AG08395 (cell line): ENCODE results near the gene ALOX5.
"Not testable (repeated sequence)": the region's sequence is repeated elsewhere in the genome, so short reads cannot be mapped to it uniquely, and the experiment has no call there.

ENCODE experiments used
- DNase-seq: peaks from one replicate; pipeline ENCODE4 v3.0.0; 2012; ENCODE audit warnings: mixed read lengths, low spot score

Gene ALOX5

GRCh38 chr10:45468079-45468478 is 94.1 kb downstream of the ALOX5 start:
- no peak for DNase-seq

DNA sequence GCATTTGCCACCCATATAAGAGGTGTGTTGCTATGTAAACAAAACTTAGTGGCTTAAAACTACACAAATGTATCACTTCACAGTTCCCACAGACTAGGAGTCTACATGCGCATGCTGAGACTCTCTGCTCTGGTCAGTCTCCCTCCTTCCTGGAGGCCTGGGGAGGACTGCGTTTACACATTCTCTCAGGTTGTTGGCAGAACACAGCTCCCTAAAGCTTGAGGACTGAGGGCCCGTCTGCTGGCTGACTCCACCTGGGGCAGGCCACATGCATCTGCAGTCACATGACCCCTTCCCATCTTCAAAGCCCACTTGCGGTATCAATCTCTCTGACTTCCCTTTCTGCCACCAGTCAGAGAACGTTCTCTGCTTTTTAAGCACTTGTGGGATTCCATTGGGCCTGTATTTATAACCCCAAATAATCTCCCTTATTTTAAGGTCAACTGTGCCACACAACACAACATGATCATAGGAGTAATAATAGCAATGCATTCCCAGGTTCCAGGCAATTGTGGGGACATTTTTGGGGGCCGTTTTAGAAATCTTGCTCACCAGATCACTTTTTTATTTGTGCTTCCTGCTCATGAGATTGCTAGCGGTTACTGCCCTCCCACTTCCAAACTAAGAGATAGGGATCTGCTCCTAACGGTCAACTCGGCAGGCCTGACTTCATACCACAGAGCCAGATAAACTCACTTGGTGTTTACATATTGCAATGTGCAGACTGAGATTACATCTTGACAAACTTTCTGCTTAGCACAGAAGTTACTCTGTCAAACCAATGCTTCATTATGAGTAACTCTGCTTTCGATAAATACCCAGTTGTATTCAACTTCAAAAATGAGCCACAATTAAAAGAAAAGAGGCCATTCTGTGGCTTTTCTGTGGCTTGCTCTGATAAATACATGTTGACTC is 96.3 kb downstream of the ALOX5 start:
- DNase-seq = no peak

DNA sequence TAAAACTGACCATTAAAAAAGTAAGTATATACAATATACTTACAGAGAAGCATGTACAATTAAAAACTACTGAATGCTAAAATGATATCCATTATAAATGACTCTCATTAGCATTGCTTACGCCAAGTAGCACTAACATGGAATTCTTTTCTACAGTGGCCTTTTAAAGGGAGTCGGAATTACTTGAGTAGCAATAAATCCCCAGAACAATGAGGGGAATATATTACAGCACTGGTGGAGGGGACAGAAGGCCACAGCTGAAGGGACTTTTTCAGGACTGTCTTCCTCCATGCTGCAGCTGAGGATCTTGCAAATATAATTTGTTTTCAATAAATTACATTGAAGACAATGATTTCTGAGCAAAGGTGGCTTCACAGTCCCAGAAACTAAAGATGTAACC is 97.0 kb downstream of the ALOX5 start:
- no peak for DNase-seq

DNA sequence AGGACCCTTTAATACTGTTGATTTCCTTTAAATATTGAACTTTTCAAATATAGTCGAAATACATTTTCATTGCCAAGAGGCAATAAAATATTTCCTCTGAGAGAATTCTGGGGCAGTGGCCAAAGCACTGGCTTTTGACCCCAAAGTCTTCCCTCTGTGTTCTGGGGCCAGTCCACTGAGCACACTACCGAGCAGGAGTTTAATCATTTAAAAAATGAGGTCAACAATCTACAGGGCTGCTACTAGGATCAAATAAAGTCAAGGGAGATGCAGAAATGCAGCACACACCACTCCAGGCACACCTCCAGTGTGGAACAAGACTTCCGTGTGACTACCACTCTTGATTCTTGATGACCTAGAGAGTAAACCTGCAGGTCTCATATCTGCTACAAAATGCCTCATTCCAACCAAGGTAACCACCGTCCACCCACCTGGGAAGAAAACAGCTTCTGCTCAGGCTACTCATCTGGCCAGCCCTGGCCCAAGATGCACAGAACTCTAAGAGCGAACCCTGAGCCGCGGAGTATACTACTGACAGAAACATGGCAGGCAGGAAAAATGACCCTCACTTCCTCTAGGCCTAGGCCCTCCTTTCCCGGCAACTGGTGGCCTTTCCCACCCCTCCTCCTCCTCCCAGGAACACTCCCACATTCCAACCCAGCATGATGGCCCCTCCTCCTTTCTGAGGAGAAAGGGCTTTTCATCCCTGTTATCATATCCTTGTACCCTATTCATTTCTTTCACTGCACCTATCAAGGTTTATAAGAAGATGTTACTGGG is 97.7 kb downstream of the ALOX5 start:
- DNase-seq = no peak

DNA sequence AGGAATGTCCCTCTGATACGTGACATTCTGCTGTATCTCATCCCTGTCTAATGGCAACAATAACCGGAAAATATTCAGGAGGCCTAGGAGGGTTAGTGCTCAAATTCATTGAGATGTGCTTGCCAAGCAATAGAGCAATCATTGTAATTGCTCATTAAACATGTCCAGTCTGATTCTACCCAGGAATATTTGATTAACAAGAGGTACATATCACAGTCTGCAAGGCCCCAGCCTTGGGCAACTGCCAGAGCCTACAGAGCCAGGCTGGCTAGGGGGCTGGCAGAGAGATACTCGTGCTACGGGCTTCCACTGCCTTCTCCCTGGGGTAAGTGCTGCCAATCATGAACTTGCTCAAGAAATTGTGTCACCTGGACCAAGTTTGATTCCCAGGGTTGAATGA is 99.1 kb downstream of the ALOX5 start:
- DNase-seq = no peak

DNA sequence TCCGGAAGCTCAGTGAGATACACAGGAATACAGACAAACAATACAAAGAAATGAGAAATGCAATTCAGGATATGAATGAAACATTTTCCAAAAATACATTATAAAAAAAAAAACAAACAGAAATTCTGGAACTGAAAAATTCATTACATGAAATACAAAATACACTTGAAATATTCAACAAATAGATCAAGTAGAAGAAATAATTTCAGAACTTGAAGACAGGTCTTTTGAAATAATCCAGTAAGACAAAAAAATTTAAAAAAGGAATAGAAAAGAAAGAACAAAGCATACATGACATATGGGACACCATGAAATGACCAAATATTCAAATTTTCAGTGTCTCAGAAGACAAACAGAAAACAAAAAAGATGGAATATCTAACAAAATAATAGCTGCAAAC is 102.5 kb downstream of the ALOX5 start:
- DNase-seq = no peak

GRCh38 chr10:45480294-45480693 is 106.3 kb downstream of the ALOX5 start:
- DNase-seq = no peak

DNA sequence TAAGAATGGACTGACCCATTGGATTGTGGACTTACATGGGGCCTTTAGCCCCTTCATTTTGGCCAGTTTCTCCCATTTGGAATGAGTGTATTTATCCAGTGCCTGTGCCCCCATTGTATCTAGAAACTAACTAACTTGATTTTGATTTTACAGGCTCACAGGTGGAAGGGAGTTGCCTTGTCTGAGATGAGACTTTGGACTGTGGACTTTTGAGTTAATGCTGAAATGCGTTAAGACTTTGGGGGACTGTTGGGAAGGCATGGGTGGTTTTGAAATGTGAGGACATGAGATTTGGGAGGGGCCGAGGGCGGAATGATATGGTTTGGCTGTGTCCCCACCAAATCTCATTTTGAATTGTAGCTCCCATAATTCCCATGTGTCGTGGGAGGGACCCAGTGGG is 107.1 kb downstream of the ALOX5 start:
- not testable (repeated sequence) for DNase-seq

DNA sequence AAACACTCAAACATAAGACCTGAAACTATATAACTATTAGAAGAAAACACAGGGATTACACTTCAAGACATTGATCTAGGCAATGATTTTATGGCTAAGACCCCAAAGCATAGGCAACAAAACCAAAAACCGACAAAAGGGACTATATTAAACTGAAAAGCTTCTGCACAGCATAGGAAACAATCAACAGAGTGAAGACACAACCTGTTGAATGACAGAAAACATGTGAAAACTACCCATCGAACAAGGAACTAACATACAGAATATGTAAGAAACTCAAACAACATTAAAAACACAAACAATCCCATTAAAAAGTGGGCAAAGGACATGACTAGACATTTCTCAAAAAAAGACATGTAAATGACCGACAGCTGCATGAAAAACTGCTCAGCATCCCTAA is 109.0 kb downstream of the ALOX5 start:
- no peak for DNase-seq

DNA sequence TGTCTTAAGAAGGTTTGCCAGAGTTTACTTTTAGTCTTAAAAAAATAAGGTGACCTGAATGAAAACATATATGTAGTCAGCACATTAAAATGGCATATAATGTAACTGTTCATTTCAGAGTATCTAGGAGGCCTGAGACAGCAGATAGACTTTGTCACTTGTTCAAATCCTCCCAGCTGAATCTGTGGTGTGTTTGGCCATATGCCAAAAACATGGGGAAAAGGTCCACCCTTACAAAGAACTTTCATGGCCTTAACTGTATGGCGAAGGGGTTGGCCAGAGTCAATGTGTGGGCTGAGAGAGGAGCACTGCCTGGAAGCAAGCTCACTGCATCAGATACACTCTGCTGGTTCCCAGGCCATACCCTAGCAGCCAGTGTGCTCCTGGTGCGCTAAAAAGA is 113.7 kb downstream of the ALOX5 start:
- DNase-seq = no peak

- no peak for DNase-seq
These were observed 114.3 kb downstream of the ALOX5 start for GRCh38 chr10:45488365-45488764.

DNA sequence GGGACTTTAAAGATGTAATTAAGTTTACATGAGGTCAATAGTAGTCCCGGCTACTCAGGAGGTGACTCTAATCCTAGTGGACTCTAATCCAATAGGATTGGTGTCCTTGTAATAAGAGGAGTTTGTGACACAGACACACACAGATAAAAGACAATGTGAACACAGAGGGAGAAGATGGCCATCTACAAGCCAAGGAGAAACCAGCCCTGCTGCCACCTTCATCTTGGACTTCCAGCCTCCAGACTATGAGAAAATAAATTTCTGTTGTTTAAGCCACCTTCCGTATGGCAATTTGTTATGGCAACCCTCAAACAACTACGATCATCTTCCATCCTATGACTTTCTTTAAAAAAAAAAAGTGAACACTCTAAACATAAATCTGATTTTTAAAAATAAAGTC is 116.3 kb downstream of the ALOX5 start:
- no peak for DNase-seq

GRCh38 chr10:45491061-45491460 is 117.0 kb downstream of the ALOX5 start:
- no peak for DNase-seq
